Stimulated activated CD8-positive, alpha-beta memory T cell treated with anti-CD3 and anti-CD28 coated beads, Interleukin-12 subunit alpha, Interleukin-12 subunit beta, amount 100 ng/mL, for 24 hours (primary cell): ENCODE data around the gene THSD4.
"Not testable (repeated sequence)": the region's sequence is repeated elsewhere in the genome, so short reads cannot be mapped to it uniquely, and the experiment has no call there.

Source experiments
- DNase-seq: peaks from one replicate; pipeline ENCODE4 v3.0.0-alpha.2; 2020; ENCODE audit errors: extremely low read depth

Gene THSD4

GRCh38 chr15:71718116-71718910 is 603.0 kb downstream of the THSD4 start:
- no peak for DNase-seq

DNA sequence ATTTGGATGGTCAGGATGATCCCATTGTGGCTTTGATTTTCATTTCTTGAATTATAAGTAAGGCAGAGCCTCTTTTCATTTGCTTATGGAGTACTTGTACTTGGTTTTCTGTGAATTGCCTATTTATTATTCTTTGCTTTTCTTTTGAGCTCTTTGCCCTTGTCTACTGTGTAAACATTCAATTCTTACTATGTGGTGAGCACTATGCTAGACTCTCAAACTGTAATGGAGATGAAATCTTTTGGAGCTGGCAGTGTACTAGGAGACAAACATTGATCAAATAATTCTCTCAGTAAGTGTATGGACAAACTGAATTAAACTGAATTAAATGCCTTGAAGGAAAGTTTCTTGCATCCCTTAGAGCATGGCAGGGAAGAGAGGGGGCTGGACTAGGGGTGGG is 608.1 kb downstream of the THSD4 start:
- DNase-seq, result no peak

GRCh38 chr15:71725207-71725955 is 610.1 kb downstream of the THSD4 start:
- not testable (repeated sequence) for DNase-seq

- DNase-seq, result no peak
These were observed 613.6 kb downstream of the THSD4 start for GRCh38 chr15:71728881-71729280.

DNA sequence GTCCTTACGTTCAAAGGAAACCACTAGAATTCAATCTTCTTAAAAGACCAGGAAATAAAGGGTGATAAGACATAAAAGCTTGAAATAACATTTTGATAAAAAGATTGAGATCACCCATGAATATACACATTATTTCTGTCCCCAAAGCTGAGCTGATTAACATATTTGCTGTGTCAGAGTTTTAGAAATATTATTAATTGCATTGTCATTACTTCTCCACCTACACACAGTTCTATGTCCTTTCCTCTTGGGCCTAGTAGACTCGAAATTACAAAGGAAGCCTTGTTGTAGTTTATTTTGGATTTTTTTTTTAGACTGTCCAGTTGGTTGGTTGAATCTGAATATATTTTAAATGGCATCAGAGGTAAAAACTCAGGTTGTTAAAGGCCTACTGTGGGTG is 614.0 kb downstream of the THSD4 start:
- DNase-seq, result no peak

DNA sequence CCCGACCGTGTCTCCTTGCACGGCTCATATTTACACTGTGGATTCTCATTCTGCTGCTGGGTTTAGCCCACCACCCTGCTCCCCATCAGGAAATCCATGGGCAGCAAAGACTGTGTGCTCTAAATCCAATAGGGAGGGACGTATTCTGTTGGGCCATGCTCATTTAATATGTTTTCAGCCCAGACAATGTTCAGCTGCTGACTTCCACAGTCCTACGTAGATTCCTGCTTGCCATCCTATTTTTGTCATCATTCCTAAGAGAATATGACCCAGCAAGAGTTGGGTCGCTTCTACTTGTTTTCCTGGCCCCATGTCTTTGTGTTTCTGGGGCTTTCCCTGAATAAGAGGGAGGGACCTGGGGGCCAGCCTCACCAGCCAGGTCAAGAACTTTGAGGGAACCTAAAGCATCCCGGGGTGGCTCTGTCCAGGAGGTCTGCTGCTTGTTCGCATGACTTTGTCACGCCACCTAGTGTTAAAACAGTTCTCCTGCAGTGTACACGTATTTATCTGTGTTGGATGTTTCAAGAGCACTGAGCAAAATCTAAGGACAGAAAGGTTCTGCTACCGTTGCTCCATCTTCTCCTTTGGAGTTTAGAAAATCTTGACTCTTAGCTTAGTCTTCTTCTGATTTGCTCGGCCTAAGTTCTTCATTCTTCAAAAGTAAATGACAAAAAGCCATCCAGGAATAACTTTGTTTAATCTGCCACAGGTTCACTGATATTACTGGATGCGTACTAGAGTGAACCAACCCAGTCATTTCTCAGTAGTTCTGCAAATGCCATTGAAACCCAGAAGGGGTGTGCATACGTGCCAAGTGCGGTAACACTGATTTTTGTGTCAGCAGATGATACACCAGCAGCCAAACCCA is 615.2 kb downstream of the THSD4 start:
- no peak for DNase-seq

DNA sequence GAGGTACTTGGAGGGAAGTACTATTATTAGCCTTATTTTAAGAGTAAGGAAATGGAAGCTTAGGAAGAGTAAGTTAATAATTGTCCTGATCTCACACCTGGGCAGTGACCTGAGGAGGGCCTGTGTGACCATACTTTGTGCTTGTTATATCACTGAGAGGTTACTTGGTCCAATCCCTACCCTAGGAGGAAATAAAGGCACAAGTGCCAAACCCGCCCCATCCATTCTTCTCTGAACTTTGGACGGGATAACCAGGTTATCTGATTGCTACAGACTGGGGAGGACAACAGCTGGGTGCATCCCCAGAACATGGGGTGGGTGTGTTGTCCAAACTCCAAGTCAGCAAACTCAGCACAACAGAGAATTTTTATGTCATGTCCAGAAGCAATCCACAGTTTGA is 617.4 kb downstream of the THSD4 start:
- no peak for DNase-seq

GRCh38 chr15:71733122-71733521 is 617.9 kb downstream of the THSD4 start:
- no peak for DNase-seq

DNA sequence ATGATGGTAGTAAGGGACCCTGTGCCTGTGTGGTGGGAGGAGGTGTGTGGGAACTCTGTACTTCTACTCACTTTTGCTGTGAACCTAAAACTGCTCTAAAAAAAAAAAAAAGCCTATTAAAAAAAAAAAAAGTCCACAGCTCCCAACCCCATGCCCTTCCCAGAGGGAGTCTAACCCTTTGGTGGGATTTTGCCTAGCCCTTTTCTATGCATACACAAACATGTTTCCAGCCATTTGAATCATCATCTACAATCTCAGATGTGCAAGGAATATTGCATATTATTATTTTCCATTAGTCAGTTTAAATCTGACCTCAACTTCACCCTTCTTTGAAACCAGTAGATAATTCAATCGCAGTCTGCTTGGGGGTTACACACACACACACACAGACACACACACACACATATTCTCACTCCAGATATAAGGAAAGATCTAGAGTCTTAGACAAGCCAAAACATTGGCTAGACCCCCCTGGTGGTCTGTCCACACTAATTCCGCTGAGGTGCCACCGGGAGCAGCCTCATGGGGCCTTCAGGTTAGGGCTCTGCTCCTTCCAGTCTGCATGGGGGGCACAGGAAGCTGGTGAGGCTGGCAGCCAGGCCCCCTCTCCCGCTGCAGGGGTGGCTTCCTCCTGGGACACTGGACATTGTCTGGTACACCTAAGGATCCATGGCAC is 619.6 kb downstream of the THSD4 start:
- DNase-seq, result no peak

- DNase-seq, result no peak
These were observed 620.1 kb downstream of the THSD4 start for GRCh38 chr15:71735385-71735757.

GRCh38 chr15:71736286-71736947 is 621.1 kb downstream of the THSD4 start:
- DNase-seq, result no peak

- DNase-seq, result no peak
These were observed 622.5 kb downstream of the THSD4 start for GRCh38 chr15:71737761-71738160.

GRCh38 chr15:71739355-71739754 is 624.1 kb downstream of the THSD4 start:
- no peak for DNase-seq

DNA sequence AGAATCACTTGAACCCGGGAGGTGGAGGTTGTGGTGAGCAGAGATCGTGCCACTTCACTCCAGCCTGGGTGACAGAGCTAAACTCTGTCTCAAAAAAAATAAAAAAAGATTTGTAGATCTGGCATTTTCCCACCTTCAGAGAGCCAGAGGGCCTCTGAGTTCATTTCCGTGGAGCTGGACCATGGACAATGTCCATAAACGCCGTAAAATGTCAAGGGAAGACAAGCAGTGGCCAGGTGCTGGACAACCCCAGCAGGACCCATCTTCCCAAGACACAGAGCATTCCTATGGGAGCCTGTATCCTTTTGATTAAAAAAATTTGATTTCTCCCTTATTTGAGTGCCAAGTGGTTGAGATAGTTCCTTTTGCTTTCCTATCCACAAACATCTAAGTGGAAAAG is 627.7 kb downstream of the THSD4 start:
- no peak for DNase-seq

DNA sequence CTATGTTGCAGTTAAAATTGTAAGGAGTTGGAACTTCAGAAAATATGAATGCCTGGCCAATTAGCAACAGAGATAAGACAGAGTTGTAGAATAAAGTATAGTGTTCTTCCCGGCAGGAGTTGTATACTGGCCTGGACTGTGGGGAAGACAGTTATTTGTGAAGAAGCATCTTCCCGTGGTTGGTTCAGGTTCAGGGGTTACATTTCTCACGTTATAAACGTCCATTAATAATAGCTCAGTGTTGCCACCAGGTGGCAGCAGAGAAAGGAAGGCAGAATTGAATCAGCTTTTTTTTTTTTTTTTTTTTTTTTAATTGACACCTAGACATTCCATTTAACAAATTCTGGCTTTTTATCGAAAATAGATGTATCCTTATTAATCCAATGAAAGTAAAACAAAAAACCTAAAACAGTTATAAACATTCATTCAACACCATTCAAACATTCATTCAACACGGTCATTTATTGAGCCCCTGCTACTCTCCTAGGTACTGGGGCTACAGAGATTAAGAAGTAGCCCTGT is 628.7 kb downstream of the THSD4 start:
- DNase-seq, result peak; percentile 17

GRCh38 chr15:71746719-71747118 is 631.4 kb downstream of the THSD4 start:
- no peak for DNase-seq

- no peak for DNase-seq
These were observed 632.1 kb downstream of the THSD4 start for GRCh38 chr15:71747128-71748083.

DNA sequence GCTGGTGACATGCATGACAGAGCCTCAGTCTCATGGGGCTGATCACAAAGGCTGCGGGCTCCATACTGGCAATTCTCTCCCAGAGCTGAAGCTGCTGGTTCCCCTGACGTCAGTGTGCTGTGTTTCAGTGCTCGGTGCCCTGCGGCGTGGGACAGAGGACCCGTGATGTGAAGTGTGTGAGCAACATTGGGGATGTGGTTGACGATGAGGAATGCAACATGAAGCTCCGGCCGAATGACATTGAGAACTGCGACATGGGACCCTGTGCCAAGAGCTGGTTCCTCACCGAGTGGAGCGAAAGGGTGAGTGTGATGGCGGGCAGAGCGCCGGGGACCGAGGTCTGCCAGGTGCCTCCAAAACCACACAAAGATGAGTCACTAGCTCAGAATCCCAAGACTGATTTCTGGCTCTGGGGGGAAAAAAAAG is 633.0 kb downstream of the THSD4 start:
- DNase-seq, result no peak

DNA sequence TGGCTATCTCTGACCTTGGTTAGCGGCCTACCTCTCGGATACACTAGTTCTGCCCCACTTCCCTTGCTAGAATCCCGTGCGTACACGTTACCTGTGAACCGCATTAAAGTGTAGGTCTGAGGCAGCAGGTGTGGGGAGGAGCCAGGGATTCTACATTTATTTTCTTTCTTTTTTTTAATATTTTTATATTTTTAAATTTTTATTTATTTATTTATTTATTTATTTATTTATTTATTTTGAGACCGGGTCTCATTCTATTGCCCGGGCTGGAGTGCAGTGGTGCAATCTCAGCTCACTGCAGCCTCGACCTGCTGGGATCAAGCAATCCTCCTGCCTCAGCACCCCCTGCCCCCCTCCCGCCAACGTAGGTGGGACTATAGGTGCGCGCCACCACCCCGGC is 634.2 kb downstream of the THSD4 start:
- DNase-seq, result no peak

DNA sequence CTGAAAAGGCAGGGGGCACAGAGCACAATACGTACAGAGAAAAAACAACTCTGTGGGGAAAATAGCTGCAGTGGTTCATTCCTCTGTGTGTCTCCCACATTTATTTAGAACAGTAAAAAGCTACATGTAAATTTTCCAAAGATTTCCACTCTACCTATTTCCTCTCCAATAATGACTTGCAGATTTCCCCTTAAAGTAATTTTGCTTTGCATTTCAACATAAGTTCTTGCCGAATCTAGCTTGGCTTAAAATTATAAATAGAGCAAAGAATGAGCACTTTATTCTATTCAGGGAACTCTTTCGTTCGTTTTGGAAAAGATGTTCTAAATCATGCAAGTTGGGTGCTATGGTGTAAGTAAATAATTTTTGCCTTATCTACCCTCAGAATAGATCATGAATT is 636.9 kb downstream of the THSD4 start:
- DNase-seq, result no peak
